K562 (cell line): Measurements from ENCODE around the gene BANP. TPM values are rescaled to one million over a fixed set of nuclear protein-coding genes. Genes with fewer than 3 reads are reported as not detected.

Experiments used
- ATAC-seq: fragments of 200-7000 bp; cut with Tn5 transposase; 3 replicates; pipeline ENCODE4 v1.9.1; 2020; ENCODE audit warnings: moderate library complexity
- BruUV-seq: library from RNA; stranded (reverse); fragments of 400-500 nt; replicated peaks from 2 replicates; lab custom pipeline; 2021; lab: Mats Ljungman, UMichigan
- CTCF ChIA-PET: fragments of 300-600 bp; formaldehyde crosslinking; extraction: SDS; loops from one replicate; lab custom pipeline; 2021; ENCODE audit warnings: low intra/inter-chr PET ratio; lab: Yijun Ruan, JAX
- POLR2A ChIA-PET: fragments of 300-600, 350-650 bp; sonication (Branson Sonifier 250); formaldehyde crosslinking; extraction: SDS; loops from one replicate; lab custom pipeline; 2021; ENCODE audit warnings: antibody characterized with exemption, inconsistent platforms; lab: Yijun Ruan, JAX
- DNase-seq, 4 experiments: peaks; one replicate each; pipeline versions ENCODE4 v3.0.0 to v3.0.0-alpha.2; 2011 to 2018; ENCODE audit warnings: low spot score in 3 of 4, mixed read lengths in 3 of 4; ENCODE audit errors: extremely low read depth in 1 of 4
- FAIRE-seq: peaks from 2 replicates; lab custom pipeline; 2011; peaks lifted over from hg19 to GRCh38; lab: Jason Lieb, UNC
- H2AFZ ChIP-seq: 2 replicates; pipeline ENCODE4 v1.6.0; 2011; ENCODE audit warnings: low read depth, low read length, control low read depth, inconsistent platforms
- H3K27ac ChIP-seq: fragments of 200-600 bp; 3 replicates; pipeline ENCODE4 v1.8.0; 2011; ENCODE audit warnings: low read depth, mild to moderate bottlenecking, control low read depth, inconsistent platforms, low read length, moderate library complexity, mixed read lengths; ENCODE audit errors: extremely low read depth
- H3K27me3 ChIP-seq, 2 experiments: fragments of 300-600 bp in 1 of 2; 2 replicates in 1 of 2; 3 replicates in 1 of 2; pipeline versions ENCODE4 v1.6.0 to v1.8.0; 2011; ENCODE audit warnings: inconsistent platforms in 2 of 2, low read length in 2 of 2, mild to moderate bottlenecking in 1 of 2, mixed read lengths in 1 of 2, moderate library complexity in 1 of 2; ENCODE audit not compliant: control insufficient read depth in 2 of 2, insufficient read depth in 2 of 2
- H3K36me3 ChIP-seq: fragments of 300-600 bp; 3 replicates; pipeline ENCODE4 v1.8.0; 2011; ENCODE audit warnings: mild to moderate bottlenecking, low read length, inconsistent platforms; ENCODE audit not compliant: control insufficient read depth, insufficient read depth
- H3K4me1 ChIP-seq, 2 experiments: fragments of 200-600 bp in 1 of 2; replicated peaks in 1 of 2; 2 replicates in 1 of 2; 3 replicates in 1 of 2; pipeline versions ENCODE4 v1.5.1 to v1.8.0; 2011; ENCODE audit warnings: inconsistent platforms in 2 of 2, low read length in 2 of 2, mild to moderate bottlenecking in 1 of 2, mixed read lengths in 1 of 2, moderate library complexity in 1 of 2; ENCODE audit not compliant: control insufficient read depth in 2 of 2, insufficient read depth in 2 of 2
- H3K4me2 ChIP-seq: 2 replicates; pipeline ENCODE4 v1.6.1; 2011; ENCODE audit warnings: low read length, control low read depth, inconsistent platforms, mixed read lengths; ENCODE audit not compliant: insufficient read depth
- H3K4me3 ChIP-seq: fragments of 200-600 bp; sonication (generic), shearing (Covaris generic); 2 replicates; pipeline ENCODE4 v1.5.1; 2016; ENCODE audit warnings: control low read depth, inconsistent platforms
- H3K79me2 ChIP-seq: fragments of 200-600 bp; 3 replicates; pipeline ENCODE4 v1.8.0; 2011; ENCODE audit warnings: low read length, inconsistent platforms; ENCODE audit not compliant: control insufficient read depth, insufficient read depth
- H3K9ac ChIP-seq, 2 experiments: 2 replicates each; pipeline versions ENCODE4 v1.6.0 to v1.6.1; 2011; ENCODE audit warnings: low read depth in 2 of 2, low read length in 2 of 2, control low read depth in 1 of 2, inconsistent platforms in 1 of 2, mild to moderate bottlenecking in 1 of 2, mixed read lengths in 1 of 2; ENCODE audit not compliant: insufficient read depth in 1 of 2
- H3K9me1 ChIP-seq: one replicate; pipeline ENCODE4 v1.6.0; 2011; ENCODE audit warnings: inconsistent platforms, mild to moderate bottlenecking, low read length, moderate library complexity; ENCODE audit not compliant: control insufficient read depth, insufficient read depth
- H3K9me3 ChIP-seq: replicated peaks from 2 replicates; pipeline ENCODE4 v1.5.1; 2011; ENCODE audit warnings: low read depth, low read length, inconsistent platforms; ENCODE audit not compliant: control insufficient read depth, insufficient read depth
- H4K20me1 ChIP-seq: replicated peaks from 2 replicates; pipeline ENCODE4 v1.6.1; 2011; ENCODE audit warnings: low read length, inconsistent platforms, mixed read lengths; ENCODE audit not compliant: control insufficient read depth, insufficient read depth
- CHD1 ChIP-seq: fragments of 200-600 bp; sonication (generic); IDR thresholded peaks from one replicate; pipeline ENCODE4 v1.6.1; 2012; ENCODE audit warnings: mild to moderate bottlenecking, moderate library complexity, low read length, inconsistent platforms
- EP400 ChIP-seq: fragments of 450-650 bp; IDR thresholded peaks from 2 replicates; pipeline ENCODE4 v1.6.1; 2017; ENCODE audit warnings: antibody characterized with exemption, mild to moderate bottlenecking, moderate library complexity
- KLF6 ChIP-seq: fragments of 250-450 bp; sonication (Bioruptor Pico); IDR thresholded peaks from 2 replicates; pipeline ENCODE4 v1.4.0; 2020; ENCODE audit warnings: mild to moderate bottlenecking, moderate library complexity, borderline replicate concordance
- PHF8 ChIP-seq: fragments of 200-600 bp; sonication (generic); IDR thresholded peaks from 2 replicates; pipeline ENCODE4 v1.6.1; 2012; ENCODE audit warnings: mixed run types, mild to moderate bottlenecking, inconsistent platforms, low read length, moderate library complexity, borderline replicate concordance
- ZNF354B ChIP-seq: fragments of 250-450 bp; sonication (Bioruptor Pico); IDR thresholded peaks from 2 replicates; pipeline ENCODE4 v1.4.0; 2020
- ZNF586 ChIP-seq: fragments of 450-650 bp; formaldehyde crosslinking; conservative IDR thresholded peaks from 2 replicates; pipeline ENCODE4 v1.4.0; 2020; ENCODE audit warnings: mild to moderate bottlenecking, moderate library complexity
- WGBS: fragments of 100-300 bp; shearing (Covaris generic); methylation state at CpG from one replicate; pipeline ENCODE4 v1.1.6; 2016; ENCODE audit warnings: low coverage, mixed read lengths; ENCODE audit not compliant: insufficient coverage; ENCODE audit errors: missing lambda C conversion rate; 5-methylcytosine and 5-hydroxymethylcytosine counted together
- in situ Hi-C: fragments of 300-500 bp; cut with MboI; formaldehyde crosslinking; loops from 4 replicates; pipeline ENCODE4 v1.15.0; 2018; ENCODE audit warnings: inconsistent platforms, mixed read lengths
- intact Hi-C: fragments of 100-400 bp; cut with micrococcal nuclease; formaldehyde crosslinking; loops from 2 replicates; pipeline ENCODE4 v1.14.2; 2022
- polyA plus RNA-seq, 8 experiments: library from polyadenylated mRNA; depleted of rRNA in 4 of 8; stranded (reverse) in 5 of 8; unstranded in 3 of 8; fragments of >200 nt; fragmentation: Nextera tagmentation in 2 of 8; fragmentation: Illumina TruSeq in 1 of 8; extraction: Ambion mirVana in 2 of 8; extraction: Trizol in 1 of 8; gene quantifications; 2 replicates each; pipeline versions ENCODE4 v1.2.1 to v1.2.3, GENCODE V29; 2011 to 2014; ENCODE audit warnings: inconsistent platforms in 1 of 8, missing spikeins in 1 of 8
- total RNA-seq, 7 experiments: library from RNA; depleted of rRNA in 6 of 7; stranded (reverse); fragments of >200 nt in 6 of 7; fragmentation: Illumina TruSeq in 2 of 7; extraction: Trizol in 2 of 7; gene quantifications; 2 replicates each; pipeline versions ENCODE4 v1.2.1 to v1.2.3, GENCODE V29; 2011 to 2021; ENCODE audit warnings: low replicate concordance in 1 of 7
- TF ChIP-seq, protein P1 (sequence below): fragments of 450-650 bp; IDR thresholded peaks from 2 replicates; pipeline ENCODE4 v1.6.1; 2016; ENCODE audit warnings: antibody characterized with exemption

The BANP gene
- total and polyA plus RNA-seq, 9 of the 15 experiments (the other 6 are each of a cell fraction or from before 2014, with no cell fraction given) = 4.6 to 22.1 (median 15.6) TPM

DNA sequence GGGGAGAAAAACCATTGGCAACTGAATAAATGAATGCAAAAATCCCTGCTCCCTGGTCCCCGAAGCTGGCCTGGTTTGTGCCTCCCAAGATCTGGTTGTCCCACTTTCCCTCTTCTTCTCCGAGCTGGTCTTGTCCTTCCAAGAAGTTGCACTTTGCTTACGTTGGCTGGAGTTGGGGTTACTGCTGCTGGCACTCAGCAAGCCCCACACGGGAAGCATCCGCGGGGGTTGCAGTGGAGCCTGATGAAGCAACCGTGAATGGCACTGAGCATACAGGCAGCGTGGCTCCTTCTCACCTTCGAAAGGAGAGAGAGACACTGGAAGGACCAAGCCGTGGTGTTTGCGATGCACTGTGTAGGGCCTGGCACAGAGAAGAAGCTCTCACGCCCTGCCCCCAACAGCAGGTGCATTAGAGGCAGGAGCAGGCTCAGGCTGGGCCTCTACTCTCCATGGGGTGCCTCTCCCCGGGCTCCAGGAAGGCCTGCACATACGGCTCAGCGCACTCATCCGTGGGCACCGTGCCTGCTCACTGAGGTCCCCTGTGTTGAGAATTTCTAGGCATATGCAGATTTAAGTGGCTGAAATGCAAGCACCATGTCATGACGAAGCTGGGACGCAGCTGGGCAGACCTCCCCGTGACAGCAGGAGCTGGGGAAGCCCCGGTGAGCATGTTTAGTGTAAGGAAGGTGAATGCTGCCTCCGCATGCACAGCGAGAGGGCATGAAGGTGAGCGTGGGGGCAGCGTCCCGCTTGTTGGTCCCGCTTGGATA lies 27.0 kb upstream of the BANP start:
- Histone ChIP-seq H2AFZ (no peak overlapping the region), H3K9me1 (no peaks in the 10 kb centered on the region)

More for the DNA sequence above, 27.0 kb upstream of the BANP start:
- intact Hi-C loops (no loop called here), in situ Hi-C loops (no loop called here)
- H4K20me1 ChIP-seq = no peaks in the 10 kb centered on the region
- peaks cover under 1 to 18% of the 10 kb centered on the region in 2 experiments; a peak in 3 of 5 replicates for H3K4me1 ChIP-seq
- DNase-seq = no peak
- H3K27ac ChIP-seq = no peak overlapping the region
- no peaks in the 10 kb centered on the region for H3K79me2 ChIP-seq
- H3K9me3 ChIP-seq = no peaks in the 10 kb centered on the region
- peaks cover 27 to 67% of the 10 kb centered on the region in 2 experiments for H3K27me3 ChIP-seq
- POLR2A ChIA-PET = interaction anchor here (0.6 to 0.8 kb wide), 3 partner anchors 15 to 28 kb away, joined by 3 to 4 read pairs (median 4); partner anchors contain the start of gene BANP
- no TSS peak for BruUV-seq
- H3K4me3 ChIP-seq = no peak overlapping the region
- CTCF ChIA-PET = no interaction called here
- H3K4me2 ChIP-seq = no peak overlapping the region
- ATAC-seq = no peak
- peak overlapping the region in 1 of 2 experiments; percentile 45; a peak in 2 of 4 replicates for H3K9ac ChIP-seq
- WGBS = 5% methylated on average over 27 of the region's 27 CpGs
- TF ChIP-seq KLF6 (CRISPR knock-in tag) = no peak
- no peak for TF ChIP-seq PHF8
- no peak for TF ChIP-seq ZNF354B (CRISPR knock-in tag)
- TF ChIP-seq ZNF586 (CRISPR knock-in tag) = no peak
- TF ChIP-seq, protein P1, sequence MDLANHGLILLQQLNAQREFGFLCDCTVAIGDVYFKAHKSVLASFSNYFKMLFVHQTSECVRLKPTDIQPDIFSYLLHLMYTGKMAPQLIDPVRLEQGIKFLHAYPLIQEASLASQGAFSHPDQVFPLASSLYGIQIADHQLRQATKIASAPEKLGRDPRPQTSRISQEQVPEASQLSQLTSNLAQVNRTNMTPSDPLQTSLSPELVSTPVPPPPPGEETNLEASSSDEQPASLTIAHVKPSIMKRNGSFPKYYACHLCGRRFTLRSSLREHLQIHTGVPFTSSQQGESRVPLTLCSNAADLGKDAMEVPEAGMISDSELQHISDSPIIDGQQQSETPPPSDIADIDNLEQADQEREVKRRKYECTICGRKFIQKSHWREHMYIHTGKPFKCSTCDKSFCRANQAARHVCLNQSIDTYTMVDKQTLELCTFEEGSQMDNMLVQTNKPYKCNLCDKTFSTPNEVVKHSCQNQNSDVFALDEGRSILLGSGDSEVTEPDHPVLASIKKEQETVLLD = no peak
- TF ChIP-seq EP400 = no peak
- no peak for TF ChIP-seq CHD1
- FAIRE-seq = no peak
- no peaks in the 10 kb centered on the region for H3K36me3 ChIP-seq
